DMS 273 treated with DMSO at 0.1 percent for 48 hours (cell line): Measurements from ENCODE around the gene CIB4.
A peak's percentile ranks its signal among the peaks of the same experiment; 100 is the strongest.

Source experiments
- DNase-seq: peaks from one replicate; lab custom pipeline; 2025; lab: John Stamatoyannopoulos, UW

Gene CIB4

DNA sequence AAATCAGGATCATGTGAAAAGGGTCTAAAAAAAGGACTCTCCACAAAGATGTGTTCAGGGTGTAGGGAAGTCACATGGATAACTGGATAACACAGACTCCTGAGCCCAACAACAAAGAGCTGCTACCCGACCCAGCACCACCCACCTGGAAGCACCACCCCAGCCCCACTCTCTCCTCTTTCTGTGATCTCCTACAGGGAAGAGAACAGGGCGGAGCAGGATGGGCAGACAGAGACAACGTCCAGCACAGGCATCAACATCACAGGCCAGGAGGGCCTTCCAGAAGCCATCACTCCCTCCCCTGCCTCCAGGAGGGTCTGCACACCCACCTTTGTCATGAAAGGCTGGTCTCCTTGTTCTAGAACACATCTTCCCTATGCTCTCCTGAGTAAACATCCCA lies 1.3 kb upstream of the CIB4 start:
- no peak for DNase-seq

DNA sequence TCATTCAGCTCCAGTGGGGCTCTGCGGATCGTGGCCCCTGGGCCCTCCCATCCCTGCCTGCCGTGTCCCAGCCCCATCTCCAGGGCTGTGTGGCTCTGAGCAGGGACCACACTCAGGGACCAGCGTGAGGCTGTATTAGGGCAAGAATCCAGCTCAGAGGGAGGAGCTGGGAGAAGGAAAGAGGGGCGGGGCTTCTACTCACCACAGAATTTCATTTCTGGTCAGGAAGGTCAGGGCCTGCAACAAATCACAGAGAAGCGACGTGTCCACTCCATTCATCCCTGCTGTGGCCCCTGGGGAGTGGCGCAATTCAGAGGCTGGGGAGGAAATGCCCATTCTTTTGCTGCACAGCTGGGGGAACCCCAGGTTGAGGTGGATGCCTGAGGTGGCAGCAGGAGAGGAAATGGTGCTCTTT lies 828 bp downstream of the CIB4 start:
- DNase-seq: no peak

DNA sequence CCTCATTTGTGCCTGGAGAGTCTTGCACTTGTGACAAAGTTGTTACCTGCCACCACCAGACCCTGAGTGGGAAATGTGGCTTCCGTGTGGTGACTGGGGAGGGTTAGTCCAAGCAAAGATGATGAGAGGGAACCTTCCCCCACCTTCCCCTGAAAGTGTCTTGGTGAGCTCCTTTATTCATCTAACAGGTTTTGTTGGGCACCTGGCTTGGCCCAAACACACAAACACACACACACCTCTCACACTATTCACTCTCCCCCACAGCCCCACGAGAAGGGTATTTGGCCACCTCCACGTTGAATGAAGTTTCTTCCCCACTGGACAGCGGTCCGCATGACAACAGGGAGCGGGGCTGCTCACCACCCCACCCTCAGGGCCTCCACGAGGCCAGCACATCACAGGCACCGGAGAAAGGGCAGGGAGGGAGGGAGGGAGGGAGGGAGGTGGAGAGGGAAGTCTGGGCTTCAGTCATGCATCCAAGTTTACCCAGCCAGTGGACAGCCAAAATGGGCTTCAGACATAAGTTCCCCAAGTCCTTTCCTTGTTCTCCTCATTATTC lies 1.4 kb downstream of the CIB4 start:
- DNase-seq: no peak

DNA sequence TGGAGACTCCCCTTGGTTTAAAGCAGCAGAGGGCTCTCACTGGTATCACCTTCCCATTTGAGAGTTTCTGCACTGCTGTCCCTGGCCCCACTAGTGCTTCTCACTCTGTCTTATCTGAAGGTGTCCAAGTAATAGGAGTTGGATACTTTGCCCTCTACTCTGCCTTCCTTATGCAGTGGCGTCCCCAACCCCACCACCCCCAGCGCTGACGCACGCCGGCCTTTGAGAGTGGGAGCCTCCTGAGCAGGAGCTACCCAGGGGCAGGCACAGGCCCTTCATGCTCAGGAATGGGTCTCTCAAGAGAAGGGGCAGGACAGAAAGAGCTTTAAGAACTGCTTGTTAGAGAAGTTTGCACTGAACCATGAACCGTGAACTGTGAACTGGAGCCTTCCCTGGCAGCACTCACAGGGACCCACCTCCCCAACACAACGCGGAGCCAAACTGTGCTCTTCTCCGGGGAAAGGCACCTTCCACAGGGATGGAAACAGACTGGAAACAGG lies 3.3 kb downstream of the CIB4 start:
- DNase-seq: no peak

DNA sequence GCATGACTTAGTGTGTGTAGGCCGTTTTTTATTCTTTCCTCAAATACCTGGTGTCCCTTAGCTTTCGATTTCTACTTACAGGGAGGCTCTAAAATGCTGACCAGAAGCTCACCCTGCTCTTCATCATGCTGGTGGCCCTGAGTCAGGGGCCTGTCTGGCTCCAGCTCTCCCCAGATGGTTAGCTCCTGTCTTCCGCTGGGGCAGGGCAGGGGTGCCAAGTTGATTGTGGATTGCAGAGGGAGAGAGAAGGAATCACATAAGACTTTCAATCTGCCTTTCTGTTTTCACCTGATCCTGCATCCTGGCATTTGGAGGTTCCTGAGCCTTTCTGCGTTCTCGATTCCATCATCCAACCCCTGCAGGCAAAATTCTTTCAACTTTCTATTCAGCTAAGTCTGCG lies 4.2 kb downstream of the CIB4 start:
- no peak for DNase-seq

DNA sequence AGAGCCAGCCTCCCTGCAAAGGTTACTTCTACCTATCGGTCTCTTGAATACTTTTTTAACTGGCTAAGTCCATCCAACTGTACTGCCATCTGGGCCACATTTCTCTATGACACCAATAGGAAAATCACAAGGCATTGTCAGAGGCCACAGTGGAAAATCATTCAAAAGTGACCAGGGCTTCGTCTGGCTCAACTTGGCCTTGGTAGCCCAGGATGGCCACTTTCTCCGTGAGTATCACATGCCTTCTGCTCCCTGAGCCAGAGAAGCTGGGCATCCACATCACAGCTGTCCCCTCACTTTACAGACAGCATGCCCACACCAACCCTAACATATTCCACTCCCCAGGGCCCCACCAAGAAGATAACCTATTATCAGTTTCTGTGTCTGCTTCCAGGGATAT lies 5.8 kb downstream of the CIB4 start:
- DNase-seq: no peak

DNA sequence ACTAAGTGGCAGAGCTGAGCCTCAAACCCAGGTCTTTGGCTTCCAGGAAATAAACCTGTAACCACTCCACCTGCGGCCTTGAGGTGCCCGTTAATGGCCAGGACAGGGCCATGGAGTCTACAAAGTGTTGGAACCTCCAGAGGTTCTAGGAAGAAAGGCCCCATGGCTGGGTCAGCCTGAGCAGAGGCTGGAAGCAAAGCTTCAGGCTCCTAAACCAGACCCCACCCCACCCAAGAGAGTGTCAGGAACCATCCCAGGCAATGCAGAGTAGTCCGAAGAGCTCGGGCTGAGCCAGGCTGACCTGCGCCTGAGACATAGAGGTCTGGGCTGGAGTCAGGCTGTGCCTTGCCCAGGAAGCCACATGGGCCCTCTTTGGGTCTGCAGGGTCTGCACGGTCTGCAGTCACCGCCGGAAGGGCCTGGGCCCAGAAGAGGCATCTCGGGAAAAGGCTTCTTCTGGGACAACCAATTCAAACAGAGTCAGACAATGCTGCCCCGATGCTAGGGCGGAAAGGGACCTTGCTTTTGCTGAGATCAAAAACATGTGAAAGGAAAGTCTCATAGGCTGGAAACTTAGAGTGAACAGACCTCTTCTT lies 6.4 kb downstream of the CIB4 start:
- DNase-seq: no peak

DNA sequence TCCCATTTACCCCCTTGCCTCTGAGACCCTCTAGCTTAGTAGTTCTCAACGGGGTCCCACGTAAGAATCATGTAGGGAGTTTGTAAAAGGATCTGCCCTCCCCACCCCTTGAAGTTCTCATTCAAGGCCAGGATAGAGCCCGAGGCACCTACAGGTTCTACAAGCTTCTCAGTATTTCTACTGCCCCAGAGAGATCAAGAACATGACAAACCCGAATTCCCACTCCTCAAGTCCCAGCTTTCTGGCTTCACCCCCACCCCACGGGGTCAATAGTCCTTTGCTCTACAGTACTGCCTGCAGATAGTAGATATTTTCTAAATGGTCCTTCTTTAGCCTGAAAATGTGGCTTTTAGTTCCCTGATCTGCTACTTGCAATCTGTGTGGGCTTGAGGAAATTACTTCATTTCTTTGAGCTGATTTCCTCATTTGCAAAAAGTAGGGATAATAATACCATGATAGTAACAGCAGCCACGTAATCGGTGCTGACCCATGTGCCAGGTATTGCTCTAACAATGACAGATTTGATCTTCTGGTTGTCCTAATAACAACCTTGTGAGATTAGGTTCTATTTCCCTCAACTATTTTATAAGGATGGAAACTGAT lies 7.1 kb downstream of the CIB4 start:
- DNase-seq: no peak

DNA sequence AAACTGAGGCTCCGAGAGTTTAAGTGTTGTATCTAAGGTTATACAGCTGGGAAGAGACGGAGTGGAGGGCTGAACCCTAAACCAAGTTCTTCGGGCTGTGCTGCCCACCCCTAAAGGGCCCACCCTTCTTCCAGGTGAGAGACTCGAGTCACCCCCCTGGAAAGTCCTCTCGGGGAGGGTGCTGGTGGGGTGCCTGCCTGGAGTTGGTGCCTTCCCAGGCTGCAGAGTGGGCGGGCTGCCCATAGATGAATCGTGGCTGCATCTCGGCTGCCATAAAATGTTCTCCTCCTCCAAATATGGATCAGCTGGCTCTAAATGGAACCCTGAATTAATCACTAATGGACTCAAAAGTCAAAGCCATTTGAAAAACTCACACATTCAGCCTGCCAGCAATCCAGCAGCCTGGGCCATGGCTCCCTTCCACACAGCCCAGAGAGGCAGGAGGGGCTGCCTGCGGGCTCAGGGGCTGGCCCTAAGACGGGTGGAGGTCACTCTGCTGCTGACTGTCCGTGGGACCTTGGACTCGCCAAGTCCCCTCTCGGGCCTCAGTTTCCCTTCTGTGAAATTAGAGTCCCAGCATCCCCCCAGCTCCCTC lies 7.7 kb downstream of the CIB4 start:
- DNase-seq: no peak

DNA sequence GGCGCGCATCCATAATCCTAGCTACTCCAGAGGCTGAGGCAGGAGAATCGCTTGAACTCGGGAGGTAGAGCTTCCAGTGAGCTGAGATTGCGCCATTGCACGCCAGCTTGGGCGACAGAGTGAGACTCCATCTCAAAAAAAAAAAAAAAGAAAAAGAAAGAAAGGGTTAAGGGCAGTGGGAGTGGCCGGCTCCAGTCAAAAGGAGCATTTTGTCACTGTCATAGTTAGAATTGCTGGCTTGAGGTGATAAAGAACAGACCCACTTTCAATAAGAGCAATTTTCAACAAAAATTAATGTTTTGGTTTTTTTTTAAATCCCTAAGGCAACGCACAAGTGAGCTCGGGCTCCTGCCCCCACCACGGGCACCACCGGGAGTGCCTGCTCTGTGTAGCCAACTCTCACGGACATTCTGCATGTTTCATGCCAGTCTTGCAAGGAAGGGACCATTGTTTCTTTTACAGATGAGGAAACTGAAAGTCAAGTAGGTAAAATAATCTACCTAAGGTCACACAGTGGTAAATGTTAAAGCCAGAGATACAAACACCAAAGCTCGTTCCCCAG lies 8.5 kb downstream of the CIB4 start:
- DNase-seq: no peak

DNA sequence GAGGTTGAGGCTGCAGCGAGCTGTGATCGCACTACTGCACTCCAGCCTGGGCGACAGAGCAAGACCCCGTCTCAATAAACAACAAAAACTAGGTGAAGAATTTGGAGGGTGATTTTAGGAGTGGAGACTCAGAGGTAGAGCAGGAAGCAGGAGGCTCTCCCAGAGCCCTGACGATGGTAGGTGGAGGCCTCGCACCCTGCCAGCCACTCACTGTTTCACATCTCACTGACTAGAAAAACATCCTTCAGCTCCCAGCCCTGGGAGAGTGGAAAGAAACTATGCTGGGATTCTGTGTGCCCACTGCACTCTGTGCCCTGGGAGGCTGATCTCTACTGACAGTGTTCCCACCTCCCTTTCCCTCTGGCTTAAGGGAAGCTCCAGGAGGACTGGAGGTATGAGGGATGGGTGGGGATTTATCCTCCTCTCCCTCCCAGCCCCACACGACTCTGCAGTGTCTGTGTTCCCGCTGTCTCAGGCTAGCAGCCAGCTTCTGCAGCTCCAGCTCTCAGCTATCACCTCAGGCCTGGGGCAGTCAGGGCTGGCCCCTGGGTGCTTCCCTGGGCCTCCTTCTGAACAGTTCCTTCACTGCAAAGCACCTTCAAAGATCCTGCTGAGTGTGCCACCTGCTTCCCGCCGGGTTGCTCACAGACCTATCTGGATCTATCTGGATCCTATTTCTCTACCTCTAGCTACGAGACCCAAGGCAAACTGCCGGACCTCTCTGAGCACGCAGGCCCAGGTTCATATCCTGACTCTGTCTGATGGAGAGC lies 9.6 kb downstream of the CIB4 start:
- no peak for DNase-seq

DNA sequence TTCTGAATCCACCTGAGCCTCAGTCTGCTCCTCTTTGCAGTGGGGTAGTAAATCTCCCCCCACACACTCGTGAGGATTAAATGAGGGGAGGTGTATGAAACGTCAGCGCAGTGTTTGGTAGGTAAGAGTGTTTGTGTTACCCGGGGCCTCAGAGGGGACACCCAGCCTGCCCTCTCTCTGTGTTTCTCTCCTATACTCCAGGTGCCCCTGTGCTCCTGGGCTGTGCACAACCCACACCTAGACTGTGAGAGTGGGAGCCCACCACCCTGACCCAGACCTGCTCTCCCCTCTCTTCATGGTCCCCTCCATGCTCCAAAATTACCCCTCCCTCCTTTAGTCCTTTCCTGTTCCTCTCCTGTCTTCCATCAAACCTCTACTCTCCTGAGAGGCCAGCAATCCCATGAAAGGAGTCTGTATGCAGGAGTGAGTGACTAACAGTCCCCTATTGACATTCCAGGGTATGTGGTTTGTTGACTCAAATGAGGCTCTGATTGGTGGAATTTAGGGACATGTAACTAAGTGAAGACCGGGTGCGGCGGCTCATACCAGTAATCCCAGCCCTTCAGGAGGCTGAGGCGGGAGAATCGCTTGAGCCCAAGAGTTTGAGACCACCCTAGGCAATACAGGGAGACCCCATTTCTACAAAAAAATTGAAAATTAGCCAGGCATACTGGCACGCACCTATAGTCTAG lies 10.4 kb downstream of the CIB4 start:
- no peak for DNase-seq

DNA sequence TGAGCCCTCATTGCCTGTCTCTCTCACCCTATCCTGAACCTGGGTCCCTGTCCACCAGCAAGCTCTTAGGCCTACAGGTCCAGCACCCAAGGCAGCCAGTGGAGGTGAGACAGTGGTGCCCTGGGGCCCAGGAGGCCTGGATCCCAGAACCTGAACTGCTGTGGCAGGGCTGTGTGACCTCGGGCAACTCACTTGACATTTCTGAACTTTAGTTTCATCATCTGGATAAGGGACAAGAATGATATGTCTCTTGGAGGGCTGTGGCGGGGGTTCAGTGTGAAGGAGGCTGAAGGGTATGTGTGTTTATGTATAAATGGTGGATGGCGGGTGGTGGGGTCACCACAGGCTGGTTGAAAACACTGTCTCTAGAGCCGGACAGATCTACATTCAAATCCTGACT lies 10.9 kb downstream of the CIB4 start:
- DNase-seq: no peak

DNA sequence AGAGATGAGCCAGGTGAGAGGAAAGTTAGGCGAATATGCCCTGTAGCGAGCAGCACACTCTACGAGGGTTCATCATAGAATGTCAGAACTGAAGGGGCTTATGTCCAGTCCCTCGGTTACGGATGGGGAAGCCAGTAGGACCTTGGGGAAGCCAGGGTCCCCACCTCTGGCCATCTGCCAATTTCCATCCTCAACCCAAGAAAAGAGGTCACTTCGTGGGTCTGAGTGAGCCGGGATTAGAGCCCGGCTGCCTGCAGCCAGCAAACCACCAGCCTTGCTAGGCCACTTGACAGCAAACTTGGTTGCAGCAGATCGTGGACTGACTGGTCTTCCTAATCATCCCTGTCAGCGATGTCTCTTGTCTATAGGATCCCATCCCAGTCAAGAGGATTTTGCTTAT lies 11.4 kb downstream of the CIB4 start:
- no peak for DNase-seq

DNA sequence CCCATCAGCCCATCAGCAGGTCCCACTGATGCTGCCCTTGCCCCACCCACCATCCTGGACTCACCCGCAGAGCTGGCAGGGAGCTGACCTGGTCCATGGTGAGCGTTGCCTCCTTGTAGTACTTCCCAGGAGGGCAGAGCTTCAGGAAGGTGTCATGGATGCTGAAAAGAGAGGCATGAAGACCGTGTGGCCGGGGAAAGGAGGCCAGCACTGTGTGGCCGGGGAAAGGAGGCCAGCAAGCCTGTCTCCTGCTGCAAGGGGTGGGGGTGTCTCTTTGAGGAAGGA lies 11.9 kb downstream of the CIB4 start:
- DNase-seq: no peak

DNA sequence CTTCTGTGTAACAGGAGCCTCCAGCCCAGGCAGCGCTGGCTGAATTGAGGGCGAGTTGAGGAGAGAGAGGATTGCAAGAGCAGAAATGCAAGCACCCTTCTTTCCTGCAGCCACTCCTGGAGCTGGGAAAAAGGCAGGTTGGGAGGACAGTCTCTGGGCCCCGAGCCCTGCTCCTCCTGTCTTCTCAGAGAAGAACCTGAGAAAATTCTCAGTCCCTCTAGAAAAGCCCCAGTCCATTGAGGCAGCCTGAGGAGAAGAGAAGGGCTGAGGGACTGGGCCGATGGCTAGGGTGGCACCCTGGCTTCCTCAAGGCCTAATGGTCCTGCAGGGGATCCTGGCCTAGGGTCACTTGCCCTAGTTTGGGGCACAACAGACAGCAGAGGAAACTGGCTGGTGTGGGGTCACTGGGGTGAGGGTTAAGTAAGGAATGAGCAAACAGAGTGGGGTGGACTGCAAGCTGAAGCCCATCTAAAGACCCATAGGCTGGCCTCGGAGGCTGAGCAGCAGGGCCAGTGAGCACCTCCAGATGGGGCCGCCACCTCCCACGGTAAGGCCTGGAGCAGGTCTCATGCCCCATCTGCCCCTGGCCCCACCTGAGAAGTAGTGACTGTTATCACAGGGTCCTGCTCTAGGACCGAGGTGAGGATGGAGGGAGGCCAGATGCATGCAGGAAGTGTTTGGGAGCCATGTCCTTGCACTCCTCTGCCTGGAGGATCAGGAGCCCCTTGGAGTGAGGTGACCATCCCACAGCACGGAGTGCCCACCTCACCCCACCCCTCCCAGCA lies 12.4 kb downstream of the CIB4 start:
- no peak for DNase-seq

DNA sequence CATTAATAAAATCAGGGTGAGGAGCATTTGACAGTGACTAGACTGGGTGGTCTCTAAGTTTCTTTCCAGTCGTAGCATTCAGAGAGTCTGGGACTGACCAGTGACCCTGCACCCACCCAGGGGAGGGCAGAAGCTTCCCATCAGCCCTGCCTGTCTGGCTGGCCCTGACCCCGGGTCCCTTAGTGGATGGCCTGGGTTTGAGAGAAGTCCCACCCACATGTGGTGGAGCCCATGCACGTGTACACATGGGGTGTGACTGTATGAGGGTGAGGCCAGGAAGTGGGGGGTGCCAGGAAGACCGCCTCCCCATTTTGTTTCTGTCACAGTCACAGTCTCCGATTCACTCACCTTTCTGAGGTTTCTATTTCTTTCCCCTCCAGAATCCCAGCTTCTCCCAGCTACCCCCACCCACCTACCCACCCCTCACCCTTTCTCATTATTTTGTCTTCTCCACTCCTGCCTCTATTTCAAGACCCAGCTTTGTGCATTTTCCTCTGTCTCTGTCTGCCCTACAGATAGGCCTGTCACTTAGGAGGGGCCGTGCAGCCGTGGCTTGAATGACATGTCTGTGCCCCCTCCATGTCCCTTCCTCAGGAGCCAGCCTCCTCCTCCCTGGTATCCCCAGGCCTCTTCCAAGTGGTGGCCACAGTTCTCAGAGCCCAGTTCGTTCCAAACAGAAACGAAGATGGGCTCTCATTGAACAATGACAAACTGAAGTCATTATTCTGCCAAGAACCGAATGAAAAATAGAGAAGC lies 13.6 kb downstream of the CIB4 start:
- no peak for DNase-seq

DNA sequence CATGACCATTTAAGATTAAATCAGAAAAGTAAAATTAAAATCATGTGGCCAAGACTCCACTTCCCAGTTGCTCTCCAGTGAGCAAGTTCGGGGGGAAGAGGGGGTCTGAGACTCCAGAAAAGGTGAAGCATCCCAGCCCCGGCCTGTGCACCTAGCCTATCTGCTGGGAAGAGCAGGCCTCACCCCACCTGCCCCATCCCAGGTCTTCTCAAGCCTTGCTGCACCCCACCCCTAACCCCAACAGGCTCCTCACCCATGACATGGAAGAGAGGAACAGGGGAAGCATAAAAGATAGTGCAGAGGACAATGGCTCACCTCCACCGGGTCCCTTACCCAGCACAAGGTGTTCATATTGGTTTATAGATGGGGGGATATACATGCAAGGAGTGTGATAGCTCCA lies 14.6 kb downstream of the CIB4 start:
- DNase-seq: no peak

DNA sequence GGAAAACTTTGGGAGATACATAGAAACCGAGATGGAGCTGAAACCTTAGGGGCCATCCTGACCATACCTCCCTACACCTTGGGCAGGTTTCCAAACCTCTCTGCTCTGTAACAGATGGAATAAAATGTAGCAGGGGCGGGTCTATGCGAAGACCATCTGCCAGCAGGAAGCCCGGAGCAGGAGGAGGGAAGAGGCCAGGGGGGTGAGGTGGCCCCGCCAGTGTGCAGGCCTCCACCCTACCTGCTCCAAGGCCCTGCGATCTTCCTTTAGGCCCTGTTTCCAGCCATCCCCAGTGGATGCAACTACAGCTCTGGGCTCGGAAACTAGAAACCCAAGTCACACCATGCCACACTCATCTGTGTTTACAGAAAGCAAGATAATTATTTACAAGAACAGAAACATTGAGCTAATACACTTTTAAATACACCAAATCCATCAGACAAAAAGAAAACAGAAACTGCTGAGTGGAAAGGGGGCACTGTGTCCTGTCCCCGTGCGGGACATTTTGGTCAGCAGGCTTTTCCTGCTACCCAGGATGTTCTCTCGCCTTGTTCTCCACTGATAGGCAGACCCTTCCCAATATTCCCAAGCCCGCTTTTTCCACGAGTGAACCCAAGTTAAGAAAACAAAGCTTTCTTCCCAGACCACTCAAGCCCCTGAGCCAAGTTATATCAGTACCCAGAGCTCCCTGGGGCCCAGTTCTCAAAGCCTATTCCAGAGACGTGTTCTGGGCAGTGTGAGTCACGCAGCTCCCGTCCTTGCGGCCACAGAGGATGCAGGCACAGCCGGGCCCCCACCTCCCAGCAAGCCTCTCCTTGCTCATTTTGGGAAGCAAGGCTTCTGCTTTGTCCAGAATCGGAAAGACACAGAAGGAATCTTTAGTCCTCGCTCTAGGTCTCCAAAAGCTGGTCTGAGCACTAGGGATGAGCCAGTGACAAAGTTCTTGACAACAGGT lies 17.3 kb downstream of the CIB4 start:
- peak; percentile 93 for DNase-seq
